OCI-LY1 (cell line): ENCODE measurements around the gene SLC25A45.

Experiments
- H2AFZ ChIP-seq: fragments of 200-600 bp; sonication (generic), shearing (Covaris generic); 2 replicates; pipeline ENCODE4 v1.6.0; 2014; ENCODE audit warnings: antibody characterized with exemption, mild to moderate bottlenecking, low read length
- H3F3A ChIP-seq: fragments of 200-600 bp; sonication (generic), shearing (Covaris generic); 2 replicates; pipeline ENCODE4 v1.6.0; 2014; ENCODE audit warnings: mild to moderate bottlenecking, antibody characterized with exemption, low read length, moderate library complexity; ENCODE audit not compliant: insufficient read depth
- H3K27ac ChIP-seq: fragments of 200-600 bp; sonication (generic); 2 replicates; pipeline ENCODE4 v1.5.1; 2014; ENCODE audit warnings: low read length, mixed run types, mild to moderate bottlenecking, low read depth; ENCODE audit not compliant: poor library complexity, severe bottlenecking
- H3K27me3 ChIP-seq: fragments of 200-600 bp; sonication (generic); 2 replicates; pipeline ENCODE4 v1.6.0; 2014; ENCODE audit warnings: antibody characterized with exemption, mild to moderate bottlenecking, low read length, moderate library complexity; ENCODE audit not compliant: insufficient read depth
- H3K36me3 ChIP-seq: fragments of 200-600 bp; sonication (generic); 2 replicates; pipeline ENCODE4 v1.6.1; 2014; ENCODE audit warnings: mild to moderate bottlenecking, antibody characterized with exemption, low read length, moderate library complexity, mixed read lengths; ENCODE audit not compliant: insufficient read depth
- H3K4me1 ChIP-seq: fragments of 200-600 bp; sonication (generic); 2 replicates; pipeline ENCODE4 v1.5.1; 2014; ENCODE audit warnings: mild to moderate bottlenecking, low read length, moderate library complexity; ENCODE audit not compliant: insufficient read depth, severe bottlenecking
- H3K4me2 ChIP-seq: fragments of 200-600 bp; sonication (generic), shearing (Covaris generic); 2 replicates; pipeline ENCODE4 v1.6.1; 2014; ENCODE audit warnings: low read length
- H3K4me3 ChIP-seq: fragments of 200-600 bp; sonication (generic); 2 replicates; pipeline ENCODE4 v1.5.1; 2014; ENCODE audit warnings: low read length, low read depth, mild to moderate bottlenecking, mixed read lengths; ENCODE audit not compliant: poor library complexity, severe bottlenecking
- H3K79me2 ChIP-seq: fragments of 200-600 bp; shearing (Covaris generic); 2 replicates; pipeline ENCODE4 v1.6.1; 2016; ENCODE audit warnings: mixed run types, low read length, mixed read lengths; ENCODE audit not compliant: insufficient read depth
- H3K9ac ChIP-seq: fragments of 200-600 bp; sonication (generic), shearing (Covaris generic); 2 replicates; pipeline ENCODE4 v1.6.1; 2014; ENCODE audit warnings: mild to moderate bottlenecking, low read length, mixed read lengths
- H3K9me2 ChIP-seq: fragments of 200-600 bp; sonication (generic), shearing (Covaris generic); 2 replicates; pipeline ENCODE4 v1.6.1; 2014; ENCODE audit warnings: low read depth, mild to moderate bottlenecking, low read length, mixed read lengths
- H3K9me3 ChIP-seq: fragments of 200-600 bp; shearing (Covaris generic); 2 replicates; pipeline ENCODE4 v1.6.1; 2014; ENCODE audit warnings: low read length, mixed read lengths
- H4K20me1 ChIP-seq: fragments of 200-600 bp; sonication (generic), shearing (Covaris generic); 2 replicates; pipeline ENCODE4 v1.6.0; 2016; ENCODE audit warnings: mild to moderate bottlenecking, low read length; ENCODE audit not compliant: insufficient read depth
- EZH2 ChIP-seq: fragments of 200-600 bp; sonication (generic), shearing (Covaris generic); IDR thresholded peaks from 2 replicates; pipeline ENCODE4 v1.8.0; 2017; ENCODE audit warnings: borderline replicate concordance, mixed run types, mild to moderate bottlenecking, antibody characterized with exemption, low read length, moderate library complexity, mixed read lengths
- TF ChIP-seq, protein P1 (sequence below): fragments of 200-600 bp; sonication (generic), shearing (Covaris generic); IDR thresholded peaks from 2 replicates; pipeline ENCODE4 v1.5.1; 2017; ENCODE audit warnings: mild to moderate bottlenecking, antibody characterized with exemption, low read length, moderate library complexity, mixed read lengths

Gene SLC25A45

DNA sequence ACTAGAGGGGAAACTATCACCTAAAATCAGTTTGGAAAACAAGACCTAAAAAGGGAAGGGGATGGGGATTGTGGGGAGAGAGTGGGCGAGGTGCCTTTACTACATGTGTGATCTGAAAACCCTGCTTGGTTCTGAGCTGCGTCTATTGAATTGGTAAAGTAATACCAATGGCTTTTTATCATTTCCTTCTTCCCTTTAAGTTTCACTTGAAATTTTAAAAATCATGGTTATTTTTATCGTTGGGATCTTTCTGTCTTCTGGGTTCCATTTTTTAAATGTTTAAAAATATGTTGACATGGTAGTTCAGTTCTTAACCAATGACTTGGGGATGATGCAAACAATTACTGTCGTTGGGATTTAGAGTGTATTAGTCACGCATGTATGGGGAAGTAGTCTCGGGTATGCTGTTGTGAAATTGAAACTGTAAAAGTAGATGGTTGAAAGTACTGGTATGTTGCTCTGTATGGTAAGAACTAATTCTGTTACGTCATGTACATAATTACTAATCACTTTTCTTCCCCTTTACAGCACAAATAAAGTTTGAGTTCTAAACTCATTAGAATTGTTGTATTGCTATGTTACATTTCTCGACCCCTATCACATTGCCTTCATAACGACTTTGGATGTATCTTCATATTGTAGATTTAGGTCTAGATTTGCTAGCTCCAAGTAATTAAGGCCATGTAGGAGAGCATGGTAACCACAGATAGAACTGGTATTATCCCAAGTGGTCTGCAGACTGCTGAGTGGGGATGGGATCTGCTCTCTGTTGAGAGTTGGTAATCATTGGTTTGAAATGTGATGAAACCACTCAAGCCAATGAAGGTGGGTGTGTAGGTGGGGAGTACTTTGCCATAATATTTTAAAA is 43.8 kb upstream of the SLC25A45 start:
- Histone ChIP-seq H3K27me3 (no peaks in the 10 kb centered on the region), H3K36me3 (peaks cover 56% of the 10 kb centered on the region), H3K27ac (peak overlapping the region; percentile 99), H3K79me2 (peaks cover 89% of the 10 kb centered on the region), H3K4me3 (peak overlapping the region; percentile 95), H3F3A (no peaks in the 10 kb centered on the region; the same call in 1 of the 2 replicates), H3K4me1 (peaks cover 70% of the 10 kb centered on the region), H4K20me1 (no peaks in the 10 kb centered on the region), H3K9ac (peak overlapping the region; percentile 99), H3K4me2 (peak overlapping the region; percentile 88), H3K9me3 (no peaks in the 10 kb centered on the region), H3K9me2 (no peaks in the 10 kb centered on the region), H2AFZ (no peak overlapping the region)
- TF ChIP-seq EZH2: no peak
- TF ChIP-seq, protein P1, sequence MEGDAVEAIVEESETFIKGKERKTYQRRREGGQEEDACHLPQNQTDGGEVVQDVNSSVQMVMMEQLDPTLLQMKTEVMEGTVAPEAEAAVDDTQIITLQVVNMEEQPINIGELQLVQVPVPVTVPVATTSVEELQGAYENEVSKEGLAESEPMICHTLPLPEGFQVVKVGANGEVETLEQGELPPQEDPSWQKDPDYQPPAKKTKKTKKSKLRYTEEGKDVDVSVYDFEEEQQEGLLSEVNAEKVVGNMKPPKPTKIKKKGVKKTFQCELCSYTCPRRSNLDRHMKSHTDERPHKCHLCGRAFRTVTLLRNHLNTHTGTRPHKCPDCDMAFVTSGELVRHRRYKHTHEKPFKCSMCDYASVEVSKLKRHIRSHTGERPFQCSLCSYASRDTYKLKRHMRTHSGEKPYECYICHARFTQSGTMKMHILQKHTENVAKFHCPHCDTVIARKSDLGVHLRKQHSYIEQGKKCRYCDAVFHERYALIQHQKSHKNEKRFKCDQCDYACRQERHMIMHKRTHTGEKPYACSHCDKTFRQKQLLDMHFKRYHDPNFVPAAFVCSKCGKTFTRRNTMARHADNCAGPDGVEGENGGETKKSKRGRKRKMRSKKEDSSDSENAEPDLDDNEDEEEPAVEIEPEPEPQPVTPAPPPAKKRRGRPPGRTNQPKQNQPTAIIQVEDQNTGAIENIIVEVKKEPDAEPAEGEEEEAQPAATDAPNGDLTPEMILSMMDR: no peak

GRCh38 chr11:65425105-65425970 is 42.9 kb upstream of the SLC25A45 start:
- Histone ChIP-seq H3K36me3 (peaks cover 50% of the 10 kb centered on the region), H3K27ac (peak overlapping the region; percentile 99), H3K9me2 (no peaks in the 10 kb centered on the region), H3F3A (no peaks in the 10 kb centered on the region), H3K4me3 (peak overlapping the region; percentile 95), H3K9ac (peak overlapping the region; percentile 99), H3K9me3 (no peaks in the 10 kb centered on the region), H3K79me2 (peaks cover 81% of the 10 kb centered on the region), H3K4me1 (peaks cover 70% of the 10 kb centered on the region), H3K4me2 (peak overlapping the region; percentile 88), H4K20me1 (no peaks in the 10 kb centered on the region), H3K27me3 (no peaks in the 10 kb centered on the region), H2AFZ (no peak overlapping the region)
- TF ChIP-seq, protein P1: no peak
- no peak for TF ChIP-seq EZH2

DNA sequence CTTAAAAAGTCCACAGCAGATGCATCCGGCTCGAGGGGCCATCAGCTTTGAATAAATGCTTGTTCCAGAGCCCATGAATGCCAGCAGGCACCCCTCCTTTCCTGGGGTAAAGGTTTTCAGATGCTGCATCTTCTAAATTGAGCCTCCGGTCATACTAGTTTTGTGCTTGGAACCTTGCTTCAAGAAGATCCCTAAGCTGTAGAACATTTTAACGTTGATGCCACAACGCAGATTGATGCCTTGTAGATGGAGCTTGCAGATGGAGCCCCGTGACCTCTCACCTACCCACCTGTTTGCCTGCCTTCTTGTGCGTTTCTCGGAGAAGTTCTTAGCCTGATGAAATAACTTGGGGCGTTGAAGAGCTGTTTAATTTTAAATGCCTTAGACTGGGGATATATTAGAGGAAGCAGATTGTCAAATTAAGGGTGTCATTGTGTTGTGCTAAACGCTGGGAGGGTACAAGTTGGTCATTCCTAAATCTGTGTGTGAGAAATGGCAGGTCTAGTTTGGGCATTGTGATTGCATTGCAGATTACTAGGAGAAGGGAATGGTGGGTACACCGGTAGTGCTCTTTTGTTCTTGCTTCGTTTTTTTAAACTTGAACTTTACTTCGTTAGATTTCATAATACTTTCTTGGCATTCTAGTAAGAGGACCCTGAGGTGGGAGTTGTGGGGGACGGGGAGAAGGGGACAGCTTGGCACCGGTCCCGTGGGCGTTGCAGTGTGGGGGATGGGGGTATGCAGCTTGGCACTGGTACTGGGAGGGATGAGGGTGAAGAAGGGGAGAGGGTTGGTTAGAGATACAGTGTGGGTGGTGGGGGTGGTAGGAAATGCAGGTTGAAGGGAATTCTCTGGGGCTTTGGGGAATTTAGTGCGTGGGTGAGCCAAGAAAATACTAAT is 42.0 kb upstream of the SLC25A45 start:
- Histone ChIP-seq H2AFZ (no peak overlapping the region), H3K9me3 (no peaks in the 10 kb centered on the region), H3K27ac (peak overlapping the region; percentile 99), H3F3A (no peaks in the 10 kb centered on the region), H3K9ac (peak overlapping the region; percentile 99), H3K4me3 (peak overlapping the region; percentile 95), H3K36me3 (peaks cover 47% of the 10 kb centered on the region), H3K9me2 (no peaks in the 10 kb centered on the region), H3K79me2 (peaks cover 73% of the 10 kb centered on the region), H3K27me3 (no peaks in the 10 kb centered on the region), H3K4me1 (peaks cover 70% of the 10 kb centered on the region), H4K20me1 (no peaks in the 10 kb centered on the region), H3K4me2 (peak overlapping the region; percentile 88)
- TF ChIP-seq EZH2: no peak
- TF ChIP-seq, protein P1: no peak
